HG03097 (cell line): Measurements from ENCODE around the gene TFDP1.
"Not testable (repeated sequence)": the region's sequence is repeated elsewhere in the genome, so short reads cannot be mapped to it uniquely, and the experiment has no call there.

Experiments
- ATAC-seq: cut with Tn5 transposase; IDR thresholded peaks from one replicate; pipeline ENCODE4 v1.9.1; 2021; ENCODE audit not compliant: unreplicated experiment, low FRiP score

TFDP1 gene

GRCh38 chr13:113548778-113549621, 35.6 kb upstream of the TFDP1 start:
- ATAC-seq, result no peak

GRCh38 chr13:113550453-113550852, 34.1 kb upstream of the TFDP1 start:
- no peak for ATAC-seq

- no peak for ATAC-seq
Measured at GRCh38 chr13:113551081-113552000, 33.2 kb upstream of the TFDP1 start.

- no peak for ATAC-seq
Measured at GRCh38 chr13:113552079-113552478, 32.5 kb upstream of the TFDP1 start.

GRCh38 chr13:113552786-113553434, 31.6 kb upstream of the TFDP1 start:
- ATAC-seq, result no peak

GRCh38 chr13:113553511-113554332, 30.8 kb upstream of the TFDP1 start:
- no peak for ATAC-seq

- no peak for ATAC-seq
Measured at GRCh38 chr13:113554333-113554700, 30.2 kb upstream of the TFDP1 start.

GRCh38 chr13:113555141-113555540, 29.4 kb upstream of the TFDP1 start:
- no peak for ATAC-seq

- no peak for ATAC-seq
Measured at GRCh38 chr13:113557013-113557412, 27.5 kb upstream of the TFDP1 start.

GRCh38 chr13:113558461-113558860, 26.1 kb upstream of the TFDP1 start:
- ATAC-seq, result no peak

GRCh38 chr13:113559061-113559460, 25.5 kb upstream of the TFDP1 start:
- ATAC-seq, result no peak

- no peak for ATAC-seq
Measured at GRCh38 chr13:113559901-113560644, 24.5 kb upstream of the TFDP1 start.

- ATAC-seq, result no peak
Measured at GRCh38 chr13:113560645-113561416, 23.7 kb upstream of the TFDP1 start.

- no peak for ATAC-seq
Measured at GRCh38 chr13:113561417-113562084, 23.0 kb upstream of the TFDP1 start.

- no peak for ATAC-seq
Measured at GRCh38 chr13:113562085-113562749, 22.3 kb upstream of the TFDP1 start.

GRCh38 chr13:113562844-113563243, 21.7 kb upstream of the TFDP1 start:
- ATAC-seq, result no peak

GRCh38 chr13:113563511-113563910, 21.0 kb upstream of the TFDP1 start:
- ATAC-seq, result not testable (repeated sequence)
